MM.1S (cell line): Measurements from ENCODE around the gene PTPRG.

Experiments used
- DNase-seq: peaks from one replicate; pipeline ENCODE4 v3.0.0-alpha.2; 2015
- H2AFZ ChIP-seq: fragments of 300-600 bp; sonication (generic); 2 replicates; pipeline ENCODE4 v1.6.0; 2016; ENCODE audit warnings: antibody characterized with exemption, low read length
- H3F3A ChIP-seq: fragments of 300-600 bp; sonication (generic); 2 replicates; pipeline ENCODE4 v1.6.1; 2016; ENCODE audit warnings: mild to moderate bottlenecking, antibody characterized with exemption, low read length, moderate library complexity, mixed read lengths; ENCODE audit not compliant: insufficient read depth
- H3K27ac ChIP-seq: fragments of 300-600 bp; sonication (generic); 2 replicates; pipeline ENCODE4 v1.5.1; 2016; ENCODE audit warnings: mild to moderate bottlenecking, low read length
- H3K27me3 ChIP-seq: fragments of 300-600 bp; sonication (generic); replicated peaks from 2 replicates; pipeline ENCODE4 v1.6.0; 2016; ENCODE audit warnings: low read length; ENCODE audit not compliant: insufficient read depth
- H3K36me3 ChIP-seq: fragments of 300-600 bp; sonication (generic); replicated peaks from 2 replicates; pipeline ENCODE4 v1.6.1; 2016; ENCODE audit warnings: mild to moderate bottlenecking, low read length, mixed read lengths; ENCODE audit not compliant: insufficient read depth
- H3K4me1 ChIP-seq: fragments of 300-600 bp; sonication (generic); 2 replicates; pipeline ENCODE4 v1.6.1; 2016; ENCODE audit warnings: low read length, mixed read lengths
- H3K4me2 ChIP-seq: fragments of 300-600 bp; sonication (generic); 2 replicates; pipeline ENCODE4 v1.6.0; 2016; ENCODE audit warnings: low read depth, low read length
- H3K4me3 ChIP-seq: fragments of 300-600 bp; sonication (generic); 2 replicates; pipeline ENCODE4 v1.5.1; 2016; ENCODE audit warnings: low read length, mixed read lengths
- H3K79me2 ChIP-seq: fragments of 300-600 bp; sonication (generic); 2 replicates; pipeline ENCODE4 v1.6.1; 2016; ENCODE audit warnings: mixed run types, low read length, mixed read lengths
- H3K9ac ChIP-seq: fragments of 300-600 bp; sonication (generic); 2 replicates; pipeline ENCODE4 v1.6.1; 2016; ENCODE audit warnings: low read length, mixed read lengths
- H3K9me2 ChIP-seq: fragments of 300-600 bp; sonication (generic); replicated peaks from 2 replicates; pipeline ENCODE4 v1.6.1; 2016; ENCODE audit warnings: mild to moderate bottlenecking, low read length, mixed read lengths; ENCODE audit not compliant: insufficient read depth
- H3K9me3 ChIP-seq: fragments of 300-600 bp; sonication (generic); replicated peaks from 2 replicates; pipeline ENCODE4 v1.6.1; 2016; ENCODE audit warnings: mild to moderate bottlenecking, low read length, mixed read lengths; ENCODE audit not compliant: insufficient read depth
- H4K20me1 ChIP-seq: fragments of 300-600 bp; sonication (generic); 2 replicates; pipeline ENCODE4 v1.6.1; 2016; ENCODE audit warnings: mild to moderate bottlenecking, low read length, moderate library complexity, mixed read lengths; ENCODE audit not compliant: insufficient read depth
- EZH2 ChIP-seq: fragments of 300-600 bp; sonication (generic); optimal IDR thresholded peaks from 2 replicates; pipeline ENCODE3; 2017; ENCODE audit warnings: low read depth, mild to moderate bottlenecking, antibody characterized with exemption, low read length, mixed read lengths
- EZH2phosphoT487 ChIP-seq: fragments of 300-600 bp; sonication (generic); IDR thresholded peaks from 2 replicates; pipeline ENCODE4 v1.6.1; 2018; ENCODE audit warnings: antibody characterized with exemption, low read length
- TF ChIP-seq, protein P1 (sequence below): fragments of 300-600 bp; sonication (generic); IDR thresholded peaks from 2 replicates; pipeline ENCODE4 v1.5.1; 2016; ENCODE audit warnings: antibody characterized with exemption, low read length, mixed read lengths

Gene PTPRG

GRCh38 chr3:61875976-61876671 lies 314.8 kb downstream of the PTPRG start:
- TF ChIP-seq, protein P1, sequence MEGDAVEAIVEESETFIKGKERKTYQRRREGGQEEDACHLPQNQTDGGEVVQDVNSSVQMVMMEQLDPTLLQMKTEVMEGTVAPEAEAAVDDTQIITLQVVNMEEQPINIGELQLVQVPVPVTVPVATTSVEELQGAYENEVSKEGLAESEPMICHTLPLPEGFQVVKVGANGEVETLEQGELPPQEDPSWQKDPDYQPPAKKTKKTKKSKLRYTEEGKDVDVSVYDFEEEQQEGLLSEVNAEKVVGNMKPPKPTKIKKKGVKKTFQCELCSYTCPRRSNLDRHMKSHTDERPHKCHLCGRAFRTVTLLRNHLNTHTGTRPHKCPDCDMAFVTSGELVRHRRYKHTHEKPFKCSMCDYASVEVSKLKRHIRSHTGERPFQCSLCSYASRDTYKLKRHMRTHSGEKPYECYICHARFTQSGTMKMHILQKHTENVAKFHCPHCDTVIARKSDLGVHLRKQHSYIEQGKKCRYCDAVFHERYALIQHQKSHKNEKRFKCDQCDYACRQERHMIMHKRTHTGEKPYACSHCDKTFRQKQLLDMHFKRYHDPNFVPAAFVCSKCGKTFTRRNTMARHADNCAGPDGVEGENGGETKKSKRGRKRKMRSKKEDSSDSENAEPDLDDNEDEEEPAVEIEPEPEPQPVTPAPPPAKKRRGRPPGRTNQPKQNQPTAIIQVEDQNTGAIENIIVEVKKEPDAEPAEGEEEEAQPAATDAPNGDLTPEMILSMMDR, result no peak
- TF ChIP-seq EZH2phosphoT487, result no peak
- Histone ChIP-seq H3K9me3 (no peaks in the 10 kb centered on the region), H3K27ac (no peak overlapping the region), H3K4me1 (peaks cover 27% of the 10 kb centered on the region), H3K79me2 (peaks cover 23% of the 10 kb centered on the region; the same call in 1 of the 2 replicates), H3K9ac (no peak overlapping the region), H3K4me2 (no peak overlapping the region), H3K27me3 (no peaks in the 10 kb centered on the region), H3K36me3 (no peaks in the 10 kb centered on the region), H3K9me2 (no peaks in the 10 kb centered on the region), H4K20me1 (no peaks in the 10 kb centered on the region), H3K4me3 (no peak overlapping the region), H2AFZ (no peak overlapping the region), H3F3A (peaks cover 8% of the 10 kb centered on the region; the same call in 1 of the 2 replicates)
- no peak for DNase-seq

DNA sequence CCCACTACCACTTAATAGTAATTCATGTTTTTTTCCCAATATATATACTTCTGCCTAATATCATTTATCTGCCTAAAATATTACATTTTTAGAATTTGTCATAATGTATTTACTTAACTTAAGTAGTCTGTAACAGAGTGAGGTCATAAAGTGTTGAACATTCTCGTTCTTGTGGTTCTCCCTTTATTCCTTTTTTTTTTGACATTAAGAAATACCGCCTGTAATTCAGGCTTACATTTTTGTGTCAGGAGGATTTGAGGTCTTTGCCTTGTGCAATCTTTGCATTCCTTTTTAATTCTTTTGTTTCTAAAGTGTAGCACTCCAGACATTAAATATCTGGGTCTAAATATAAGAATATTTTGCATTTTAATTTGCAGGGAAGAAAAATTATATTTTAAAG lies 315.4 kb downstream of the PTPRG start:
- H3F3A ChIP-seq, result peaks cover 8% of the 10 kb centered on the region; the same call in 1 of the 2 replicates
- H4K20me1 ChIP-seq, result no peaks in the 10 kb centered on the region
- no peak for DNase-seq
- no peaks in the 10 kb centered on the region for H3K9me3 ChIP-seq
- H3K9ac ChIP-seq, result no peak overlapping the region
- H3K36me3 ChIP-seq, result no peaks in the 10 kb centered on the region
- no peaks in the 10 kb centered on the region for H3K9me2 ChIP-seq
- H3K27ac ChIP-seq, result no peak overlapping the region
- peaks cover 31% of the 10 kb centered on the region for H3K4me1 ChIP-seq
- no peak overlapping the region for H2AFZ ChIP-seq
- H3K4me2 ChIP-seq, result no peak overlapping the region
- H3K79me2 ChIP-seq, result peaks cover 23% of the 10 kb centered on the region; the same call in 1 of the 2 replicates
- TF ChIP-seq EZH2, result no peak
- H3K4me3 ChIP-seq, result no peak overlapping the region
- H3K27me3 ChIP-seq, result no peaks in the 10 kb centered on the region

DNA sequence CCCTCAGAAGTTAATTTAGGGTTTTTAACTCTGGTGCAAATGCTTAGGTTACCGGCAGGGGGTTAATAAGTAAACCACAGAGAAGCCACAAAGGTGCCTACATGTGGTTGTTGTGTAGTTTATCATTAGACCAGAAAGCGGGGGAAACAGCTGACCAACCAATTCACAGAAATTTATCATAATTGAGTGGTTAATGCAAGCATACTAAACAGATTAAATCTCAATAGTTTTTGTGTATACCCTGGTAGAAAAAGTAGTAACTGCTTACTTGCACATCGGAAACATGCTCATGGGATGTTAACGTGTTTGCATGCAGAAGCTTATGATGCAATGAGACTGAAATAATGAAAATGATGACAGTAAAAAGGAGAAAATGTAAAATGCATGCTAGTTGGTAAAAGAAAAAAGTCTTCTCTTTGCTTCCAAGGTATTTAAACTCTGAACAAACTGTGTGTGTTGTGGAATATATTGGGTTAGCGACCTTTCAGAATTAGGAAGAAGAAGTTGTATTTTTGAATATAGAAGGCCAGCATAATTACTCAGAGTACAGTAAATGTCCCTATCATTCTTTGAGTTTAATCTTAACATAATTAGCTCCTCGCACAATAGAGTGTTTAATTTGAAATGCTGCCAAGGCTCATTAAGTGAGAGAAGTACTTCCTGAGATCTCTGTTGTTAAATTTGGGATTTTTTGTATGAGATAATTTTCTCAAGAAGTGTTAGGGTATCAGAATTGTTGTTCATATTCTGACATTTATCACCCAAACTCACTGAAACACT lies 316.2 kb downstream of the PTPRG start:
- Histone ChIP-seq H3K27me3 (no peaks in the 10 kb centered on the region), H4K20me1 (no peaks in the 10 kb centered on the region), H3K9ac (no peak overlapping the region), H3K4me3 (no peak overlapping the region), H3K9me3 (no peaks in the 10 kb centered on the region), H3K79me2 (peaks cover 23% of the 10 kb centered on the region; the same call in 1 of the 2 replicates), H3K9me2 (no peaks in the 10 kb centered on the region), H3K4me1 (peaks cover 31% of the 10 kb centered on the region), H3K27ac (no peak overlapping the region), H3K4me2 (no peak overlapping the region), H3F3A (peaks cover 8% of the 10 kb centered on the region; the same call in 1 of the 2 replicates), H2AFZ (no peak overlapping the region), H3K36me3 (no peaks in the 10 kb centered on the region)
- DNase-seq, result peak; percentile 74
- TF ChIP-seq, protein P1, result peak; percentile 35
- TF ChIP-seq EZH2 (no peak), EZH2phosphoT487 (no peak)
